ENCODE measurements around the gene NDUFC2. TPM values are rescaled to one million over a fixed set of nuclear protein-coding genes. Genes with fewer than 3 reads are reported as not detected.
A peak's percentile ranks its signal among the peaks of the same experiment; 100 is the strongest.

Gene NDUFC2
- total and polyA plus RNA-seq, 2 of the 13 experiments (the other 11 are each of a cell fraction or from before 2014, with no cell fraction given), result 256 to 363 TPM

DNA sequence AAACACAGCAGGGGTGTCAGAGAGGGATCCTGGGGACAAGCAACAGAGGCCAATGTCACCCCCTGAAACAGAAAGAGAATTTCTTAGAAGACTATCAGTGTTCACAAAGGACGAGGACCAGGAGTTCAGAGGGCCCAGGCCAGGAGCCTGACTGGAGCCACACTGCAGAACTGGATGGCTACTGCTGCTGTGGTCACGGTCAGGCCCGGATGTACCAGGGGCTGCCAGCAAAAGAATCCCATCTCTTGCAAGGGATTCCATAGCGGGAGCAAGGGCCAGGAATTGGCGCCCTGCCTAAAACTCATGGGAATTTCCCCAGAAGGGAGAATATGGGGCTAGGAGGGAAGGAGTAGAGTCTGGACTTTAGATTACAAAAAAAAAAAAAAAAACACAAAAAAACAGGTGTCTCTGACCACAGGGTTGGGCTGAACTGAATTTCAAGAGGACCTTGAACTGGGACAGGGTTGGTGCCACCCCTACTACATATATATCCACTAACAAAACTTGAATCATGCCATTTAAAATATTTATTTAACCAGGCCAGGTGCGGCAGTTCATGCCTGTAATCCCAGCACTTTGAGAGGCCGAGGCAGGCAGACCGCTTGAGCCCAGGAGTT is 40.9 kb downstream of the NDUFC2 start (continued):
- TF ChIP-seq ZHX2 (IDR thresholded peaks at IDR 0.05; ENCODE audit: low read depth) (no peak), ZHX2 (CRISPR knock-in tag; IDR thresholded peaks at IDR 0.05; ENCODE audit: borderline replicate concordance) (no peak), MLLT10 (CRISPR knock-in tag; IDR thresholded peaks at IDR 0.05) (no peak), ZEB1 (IDR thresholded peaks at IDR 0.05; ENCODE audit: insufficient replicate concordance, low read depth) (peak; percentile 76), ZNF878 (CRISPR knock-in tag; IDR thresholded peaks at IDR 0.05) (no peak), ZFP36L1 (CRISPR knock-in tag; IDR thresholded peaks at IDR 0.05) (no peak), ZNF550 (CRISPR knock-in tag; IDR thresholded peaks at IDR 0.05; ENCODE audit: borderline replicate concordance) (no peak), ZZZ3 (CRISPR knock-in tag; IDR thresholded peaks at IDR 0.05; ENCODE audit: borderline replicate concordance) (no peak), ZNF629 (CRISPR knock-in tag; conservative IDR thresholded peaks at IDR 0.05) (no peak), PHF5A (CRISPR knock-in tag; IDR thresholded peaks at IDR 0.05; ENCODE audit: low read depth, unreplicated experiment) (peak; percentile 72), ZNF572 (CRISPR knock-in tag; IDR thresholded peaks at IDR 0.05) (no peak), HNF4A (CRISPR knock-in tag; IDR thresholded peaks at IDR 0.05) (peak; percentile 54), ZNF652 (CRISPR knock-in tag; IDR thresholded peaks at IDR 0.05; ENCODE audit: borderline replicate concordance, low read depth) (no peak), SAP130 (CRISPR knock-in tag; IDR thresholded peaks at IDR 0.05; ENCODE audit: low read depth) (peak; percentile 41; the same call in 1 of the 2 replicates), ZSCAN29 (CRISPR knock-in tag; conservative IDR thresholded peaks at IDR 0.05) (no peak), KLF6 (CRISPR knock-in tag; IDR thresholded peaks at IDR 0.05) (no peak), HIVEP1 (CRISPR knock-in tag; IDR thresholded peaks at IDR 0.05) (no peak), ZNF775 (CRISPR knock-in tag; IDR thresholded peaks at IDR 0.05; ENCODE audit: borderline replicate concordance) (no peak), ZNF251 (CRISPR knock-in tag; IDR thresholded peaks at IDR 0.05) (no peak), MED1 (CRISPR knock-in tag; IDR thresholded peaks at IDR 0.05) (peak; percentile 47; the same call in 1 of the 2 replicates), SRY (CRISPR knock-in tag; IDR thresholded peaks at IDR 0.05) (0 out of 2 replicates have a peak, but pooled peaks have one; percentile 20)
- TF ChIP-seq, protein P1, sequence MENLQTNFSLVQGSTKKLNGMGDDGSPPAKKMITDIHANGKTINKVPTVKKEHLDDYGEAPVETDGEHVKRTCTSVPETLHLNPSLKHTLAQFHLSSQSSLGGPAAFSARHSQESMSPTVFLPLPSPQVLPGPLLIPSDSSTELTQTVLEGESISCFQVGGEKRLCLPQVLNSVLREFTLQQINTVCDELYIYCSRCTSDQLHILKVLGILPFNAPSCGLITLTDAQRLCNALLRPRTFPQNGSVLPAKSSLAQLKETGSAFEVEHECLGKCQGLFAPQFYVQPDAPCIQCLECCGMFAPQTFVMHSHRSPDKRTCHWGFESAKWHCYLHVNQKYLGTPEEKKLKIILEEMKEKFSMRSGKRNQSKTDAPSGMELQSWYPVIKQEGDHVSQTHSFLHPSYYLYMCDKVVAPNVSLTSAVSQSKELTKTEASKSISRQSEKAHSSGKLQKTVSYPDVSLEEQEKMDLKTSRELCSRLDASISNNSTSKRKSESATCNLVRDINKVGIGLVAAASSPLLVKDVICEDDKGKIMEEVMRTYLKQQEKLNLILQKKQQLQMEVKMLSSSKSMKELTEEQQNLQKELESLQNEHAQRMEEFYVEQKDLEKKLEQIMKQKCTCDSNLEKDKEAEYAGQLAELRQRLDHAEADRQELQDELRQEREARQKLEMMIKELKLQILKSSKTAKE (CRISPR knock-in tag; IDR thresholded peaks at IDR 0.05; ENCODE audit: borderline replicate concordance), result no peak
